ENCODE measurements around the gene ZNF549. TPM values are rescaled to one million over a fixed set of nuclear protein-coding genes. Genes with fewer than 3 reads are reported as not detected.

The ZNF549 gene
- total RNA-seq (2013; cell fraction: nucleolus; rRNA removed), result 33.0 and 33.6 TPM in 2 replicates
- total RNA-seq (2014; rRNA removed), result 2.4 and 2.5 TPM in 2 replicates
- 2.5 and 2.9 TPM in 2 replicates for total RNA-seq (2014; rRNA removed; fragmentation: Illumina TruSeq; extraction: Trizol)
- total RNA-seq (2021), result 1.8 and 2.2 TPM in 2 replicates
- 2.2 TPM for polyA plus RNA-seq (2011; ENCODE audit: low read depth)
- polyA plus RNA-seq (2011; rRNA removed), result 4.0 and 5.7 TPM in 2 replicates
- polyA plus RNA-seq (2011; cell fraction: cytosol; rRNA removed), result 2.2 and 2.3 TPM in 2 replicates
- 3.1 and 4.2 TPM in 2 replicates for polyA plus RNA-seq (2011; cell fraction: nucleus; rRNA removed)
- polyA plus RNA-seq (2012), result 2.5 and 2.7 TPM in 2 replicates
- polyA plus RNA-seq (2014; fragmentation: Illumina TruSeq; extraction: Trizol), result 2.8 and 3.0 TPM in 2 replicates
- polyA plus RNA-seq (2014; fragmentation: Nextera tagmentation; extraction: Ambion mirVana), result 1 to 10 TPM in 1 of 2 experiments, under 1 TPM in 1; 0.73 to 1.1 TPM
- 1.8 and 2.0 TPM in 2 replicates for polyA plus RNA-seq (2014; rRNA removed)
- polyA plus RNA-seq (2016; fragmentation: Nextera tagmentation; extraction: Ambion mirVana), result 1 to 10 TPM; 2.3 to 2.4 TPM
- 5.3 and 7.3 TPM in 2 replicates for polyA minus RNA-seq (2011; rRNA and poly(A)+ RNA removed)
- 1.1 and 1.4 TPM in 2 replicates for polyA minus RNA-seq (2011; cell fraction: cytosol; rRNA and poly(A)+ RNA removed)
- polyA minus RNA-seq (2011; cell fraction: nucleus; rRNA and poly(A)+ RNA removed), result 3.1 and 6.0 TPM in 2 replicates
- Bru-seq, nascent RNA, result percentile 68 among the genes with signal in this experiment
- BruChase-seq, experiment 1, labeled RNA remaining after a 6-hour chase, result percentile 70 among the genes with signal in this experiment
- percentile 73 among the genes with signal in this experiment for BruChase-seq, experiment 2, labeled RNA remaining after a 2-hour chase
- long read RNA-seq, experiment 1, full-length matches to known transcripts, result 1 of 1 reads
- long read RNA-seq, experiment 1, partial matches to known transcripts, result 0 of 1 reads
- long read RNA-seq, experiment 1, other reads (novel, unspliced or antisense), result 0 of 1 reads
- long read RNA-seq, experiment 2, full-length matches to known transcripts, result 2 of 6 reads
- long read RNA-seq, experiment 2, partial matches to known transcripts, result 0 of 6 reads
- long read RNA-seq, experiment 2, other reads (novel, unspliced or antisense), result 4 of 6 reads

- ChIA-PET RAD21 (ENCODE audit: unreplicated experiment) (no interaction called here), POLR2A (no interaction called here), SMC1A (ENCODE audit: uncharacterized antibody, unreplicated experiment) (no interaction called here), CTCF (no interaction called here)
- H3K4me3 ChIP-seq, result peak within 1 kb of the TSS; percentile 74
- 1% methylated on average over 63 of the region's 64 CpGs for WGBS (ENCODE audit: insufficient coverage, insufficient replicate concordance, low lambda C conversion rate, missing lambda C conversion rate)
- H3K27ac ChIP-seq (ENCODE audit: control insufficient read depth, insufficient read depth), result peak within 1 kb of the TSS; percentile 69
- peak; percentile 65 for FAIRE-seq
- peak within 1 kb of the TSS; percentile 55 for H2AFZ ChIP-seq (ENCODE audit: control insufficient read depth, low read depth, low read length)
- intact Hi-C loops (cut with micrococcal nuclease; ENCODE audit: unreplicated experiment) (no loop called here), in situ Hi-C loops (cut with MboI) (no loop called here)
- ATAC-seq, result peak; percentile 100
- H3K9me3 ChIP-seq (replicated peaks; ENCODE audit: control insufficient read depth, insufficient read depth, low read length), result peaks cover 6% of the 10 kb centered on the region; the same call in 2 of the 3 replicates
- BruUV-seq (replicated peaks), result TSS peak; percentile 70
- H3K4me2 ChIP-seq (ENCODE audit: control insufficient read depth, insufficient read depth), result peak within 1 kb of the TSS; percentile 77
- H3K4me1 ChIP-seq (ENCODE audit: control insufficient read depth, insufficient read depth, low read length), result no peaks in the 10 kb centered on the region; the same call in 1 of the 2 replicates
- no peaks in the 10 kb centered on the region for H3K36me3 ChIP-seq (ENCODE audit: control insufficient read depth in 2 of 2, insufficient read depth in 2 of 2, low read length in 1 of 2)
- peak within 1 kb of the TSS; percentile 73; the same call in 1 of the 2 replicates for H3K9ac ChIP-seq (ENCODE audit: control insufficient read depth, insufficient read depth, low read length)
- peak; percentile 55 for DNase-seq (ENCODE audit: low read depth, low spot score)
- no peaks in the 10 kb centered on the region for H4K20me1 ChIP-seq (ENCODE audit: control insufficient read depth, insufficient read depth)
- no peaks in the 10 kb centered on the region for H3K27me3 ChIP-seq (replicated peaks in 1 of 2; ENCODE audit: control insufficient read depth in 2 of 2, insufficient read depth in 2 of 2, low read length in 1 of 2)
- H3K79me2 ChIP-seq (ENCODE audit: control insufficient read depth, insufficient read depth, low read length), result peaks cover 4% of the 10 kb centered on the region
- TF ChIP-seq PAX5 (IDR thresholded peaks at IDR 0.05; ENCODE audit: borderline replicate concordance, low read depth, low read length) (peak; percentile 67; the same call in 1 of the 2 replicates), LARP7 (IDR thresholded peaks at IDR 0.05) (0 out of 2 replicates have a peak, but pooled peaks have one; percentile 53), KAT2A (conservative IDR thresholded peaks at IDR 0.05; ENCODE audit: control insufficient read depth, low read depth, low read length) (no peak), RELA (IDR thresholded peaks at IDR 0.05; ENCODE audit: borderline replicate concordance, partially characterized antibody) (no peak), IRF5 (IDR thresholded peaks at IDR 0.05; ENCODE audit: borderline replicate concordance) (no peak), ETV6 (conservative IDR thresholded peaks at IDR 0.05 in 1 of 2, IDR thresholded peaks at IDR 0.05 in 1 of 2; ENCODE audit: borderline replicate concordance in 1 of 2, low read depth in 1 of 2) (no peak), PRDM15 (CRISPR knock-in tag; IDR thresholded peaks at IDR 0.05) (no peak), ZBTB33 (IDR thresholded peaks at IDR 0.05) (no peak), IKZF2 (IDR thresholded peaks at IDR 0.05) (no peak), ZZZ3 (IDR thresholded peaks at IDR 0.05; ENCODE audit: control insufficient read depth, insufficient read length, low read depth) (no peak), SUPT20H (IDR thresholded peaks at IDR 0.05; ENCODE audit: borderline replicate concordance, control insufficient read depth, low read depth, low read length) (no peak)
These were observed at the start of gene ZNF549 for GRCh38 chr19:57527136-57527881. ZNF549 (plus strand) TSS chr19:57527356; CDS start chr19:57527574, 218 bp downstream.

Data from GM12878 (cell line).